Tibial nerve (tissue), 4 donors: ENCODE results near the gene ENKD1. TPM values are rescaled to one million over a fixed set of nuclear protein-coding genes. Genes with fewer than 3 reads are reported as not detected.

Experiments used
- DNase-seq, 2 donors: peaks; one replicate each; pipeline ENCODE4 v3.0.0-alpha.2; 2019; ENCODE audit warnings: low spot score in 2 of 2
- H3K27ac ChIP-seq, 4 donors: fragments of 200-600 bp; sonication (generic) in 3 of 4; one replicate each; pipeline ENCODE4 v1.5.1; 2017 to 2019; ENCODE audit warnings: mild to moderate bottlenecking in 1 of 4
- H3K27me3 ChIP-seq, 2 donors: fragments of 200-600 bp; sonication (generic) in 1 of 2; one replicate each; pipeline versions ENCODE4 v1.5.1 to v1.6.0; 2017 to 2019
- H3K36me3 ChIP-seq, 3 donors: fragments of 200-600 bp; sonication (generic); one replicate each; pipeline ENCODE4 v1.5.1; 2018 to 2019
- H3K4me1 ChIP-seq, 4 donors: fragments of 200-600 bp; sonication (generic) in 3 of 4; one replicate each; pipeline ENCODE4 v1.5.1; 2017 to 2019
- H3K4me3 ChIP-seq, 4 donors: fragments of 200-600 bp; sonication (generic) in 3 of 4; one replicate each; pipeline ENCODE4 v1.5.1; 2017 to 2019; ENCODE audit warnings: mild to moderate bottlenecking in 1 of 4, moderate library complexity in 1 of 4
- H3K9me3 ChIP-seq, 4 donors: fragments of 200-600 bp; sonication (generic) in 3 of 4; one replicate each; pipeline ENCODE4 v1.5.1; 2017 to 2019
- CTCF ChIP-seq, 5 experiments: fragments of 200-600 bp in 3 of 5; fragments of 450-650 bp in 2 of 5; sonication (generic) in 3 of 5; IDR thresholded peaks; one replicate each; pipeline ENCODE4 v1.5.1; 2016 to 2019; ENCODE audit warnings: antibody characterized with exemption in 5 of 5, mild to moderate bottlenecking in 3 of 5, moderate library complexity in 2 of 5
- EP300 ChIP-seq, 2 donors: sonication (generic); formaldehyde crosslinking; IDR thresholded peaks; one replicate each; pipeline ENCODE4 v1.6.1; 2017; ENCODE audit warnings: antibody characterized with exemption in 2 of 2, mild to moderate bottlenecking in 1 of 2
- POLR2A ChIP-seq, 2 donors: fragments of 450-650 bp; IDR thresholded peaks; one replicate each; pipeline ENCODE4 v1.6.1; 2017; ENCODE audit warnings: antibody characterized with exemption in 2 of 2, mild to moderate bottlenecking in 2 of 2, moderate library complexity in 2 of 2
- WGBS, 2 donors: methylation state at CpG; one replicate each; pipeline ENCODE4 v1.1.5; 2018; 5-methylcytosine and 5-hydroxymethylcytosine counted together
- total RNA-seq, 4 donors: library from RNA; depleted of rRNA; stranded (reverse); fragments of >200 nt; gene quantifications; one replicate each; pipeline ENCODE4 v1.1.0, GENCODE V29; 2016

Gene ENKD1
- total RNA-seq, 4 donors from 2014 or later, result 32.6 to 53.8 (median 45.6) TPM

- Histone ChIP-seq H3K4me1 (peaks cover 0 to 47% (median 26%) of the 10 kb centered on the region in 4 donors), H3K27ac (peak overlapping the region; percentile 90 to 100 (median 96)), H3K9me3 (no peaks in the 10 kb centered on the region), H3K4me3 (peak overlapping the region; percentile 58 to 86 (median 66)), H3K36me3 (peaks cover 0 to 52% (median 0%) of the 10 kb centered on the region in 3 donors), H3K27me3 (no peaks in the 10 kb centered on the region)
- 18 to 20% methylated on average over 16 to 20 of the region's 39 CpGs for WGBS, 2 donors
- no peak for DNase-seq
- TF ChIP-seq CTCF (IDR thresholded peaks at IDR 0.05), result no peak
- peak in 1 of 2 donors; percentile 2 for TF ChIP-seq POLR2A (IDR thresholded peaks at IDR 0.05)
Observed at GRCh38 chr16:67661101-67661761, 5.3 kb downstream of the ENKD1 start.

DNA sequence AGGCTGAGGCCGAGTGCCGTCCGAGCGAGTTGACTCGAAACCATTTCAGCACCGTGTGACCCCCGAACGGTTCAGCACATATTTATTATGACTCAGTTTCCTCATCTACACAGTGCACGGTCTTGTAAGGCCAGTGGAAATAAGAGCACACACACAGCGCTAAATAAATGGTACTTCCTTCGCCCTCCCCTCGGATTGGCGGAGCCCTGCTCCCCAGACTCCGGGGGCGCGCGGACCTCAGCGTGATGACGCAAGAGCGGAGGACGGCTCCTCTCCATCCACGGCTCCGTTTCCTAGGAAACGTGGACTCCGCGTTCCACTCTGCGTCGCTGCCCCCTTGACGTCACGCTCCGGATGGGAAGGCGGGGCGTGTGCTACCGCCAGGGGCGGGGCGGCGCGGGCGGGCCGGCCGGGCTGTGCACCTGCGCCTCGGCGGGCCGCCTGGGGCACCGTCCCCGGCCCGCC, 6.0 kb downstream of the ENKD1 start, which contains the start of gene PARD6A:
TSS of gene PARD6A (plus strand) at position 397 of the 465 bp plus-strand sequence. CDS start 79 bp downstream, outside the sequence.
- peak in 1 of 5 experiments; percentile 31 for TF ChIP-seq CTCF (IDR thresholded peaks at IDR 0.05)
- peak; percentile 78 to 86 for TF ChIP-seq EP300 (IDR thresholded peaks at IDR 0.05)
- TF ChIP-seq POLR2A (IDR thresholded peaks at IDR 0.05), result no peak
- 0% methylated on average over 10 to 45 of the region's 48 CpGs for WGBS, 2 donors

GRCh38 chr16:67659675-67660563, 6.6 kb downstream of the ENKD1 start, which contains the start of gene ACD:
TSS of gene ACD (minus strand) at chr16:67660260. CDS start at chr16:67660220, 40 bp downstream.
- Histone ChIP-seq H3K9me3 (no peaks in the 10 kb centered on the region), H3K4me3 (peak within 1 kb of the TSS; percentile 64 to 92 (median 77)), H3K27ac (peak within 1 kb of the TSS; percentile 90 to 100 (median 96)), H3K36me3 (peaks cover 0 to 49% (median 0%) of the 10 kb centered on the region in 3 donors), H3K4me1 (peaks cover 0 to 34% (median 17%) of the 10 kb centered on the region in 4 donors), H3K27me3 (peaks cover 0 to 3% of the 10 kb centered on the region in 2 donors)
- TF ChIP-seq CTCF (IDR thresholded peaks at IDR 0.05), result peak in 1 of 5 experiments; percentile 6
- peak; percentile 89 to 98 for TF ChIP-seq EP300 (IDR thresholded peaks at IDR 0.05)
- peak; percentile 95 for TF ChIP-seq POLR2A (IDR thresholded peaks at IDR 0.05)
- DNase-seq, result peak; percentile 85 to 86
- 0 to 1% methylated on average over 35 to 49 of the region's 83 CpGs for WGBS, 2 donors

More for the DNA sequence above, 6.0 kb downstream of the ENKD1 start, which contains the start of gene PARD6A:
- Histone ChIP-seq H3K27me3 (no peaks in the 10 kb centered on the region), H3K27ac (peak within 1 kb of the TSS; percentile 90 to 100 (median 96)), H3K36me3 (peaks cover 0 to 52% (median 0%) of the 10 kb centered on the region in 3 donors), H3K4me3 (peak within 1 kb of the TSS; percentile 64 to 92 (median 77)), H3K9me3 (no peaks in the 10 kb centered on the region), H3K4me1 (peaks cover 0 to 41% (median 20%) of the 10 kb centered on the region in 4 donors)
- peak; percentile 90 to 91 for DNase-seq

- Histone ChIP-seq H3K27ac (peak overlapping the region in 2 of 4 donors; percentile 90 to 100), H3K4me1 (peaks cover 0 to 31% (median 17%) of the 10 kb centered on the region in 4 donors), H3K4me3 (peak overlapping the region; percentile 64 to 92 (median 77)), H3K36me3 (peaks cover 0 to 42% (median 0%) of the 10 kb centered on the region in 3 donors), H3K27me3 (peaks cover 0 to 12% of the 10 kb centered on the region in 2 donors), H3K9me3 (no peaks in the 10 kb centered on the region)
- TF ChIP-seq EP300 (IDR thresholded peaks at IDR 0.05), result no peak
- no peak for TF ChIP-seq POLR2A (IDR thresholded peaks at IDR 0.05)
- no peak for TF ChIP-seq CTCF (IDR thresholded peaks at IDR 0.05)
- 33 to 62% methylated on average over 11 to 19 of the region's 21 CpGs for WGBS, 2 donors
- no peak for DNase-seq
Observed at GRCh38 chr16:67658849-67659674, 7.5 kb downstream of the ENKD1 start.
